C4-2B (cell line): ENCODE data around the gene KRTAP10-2.

Experiments
- H3K27ac ChIP-seq: fragments of 450-650 bp; 2 replicates; pipeline ENCODE4 v1.5.1; 2017
- ZFX ChIP-seq: fragments of 450-650 bp; IDR thresholded peaks from 2 replicates; pipeline ENCODE4 v1.6.1; 2017
- TF ChIP-seq, protein P1 (sequence below): fragments of 450-650 bp; conservative IDR thresholded peaks from 2 replicates; pipeline ENCODE4 v1.5.1; 2017; ENCODE audit warnings: mild to moderate bottlenecking

Gene KRTAP10-2

DNA sequence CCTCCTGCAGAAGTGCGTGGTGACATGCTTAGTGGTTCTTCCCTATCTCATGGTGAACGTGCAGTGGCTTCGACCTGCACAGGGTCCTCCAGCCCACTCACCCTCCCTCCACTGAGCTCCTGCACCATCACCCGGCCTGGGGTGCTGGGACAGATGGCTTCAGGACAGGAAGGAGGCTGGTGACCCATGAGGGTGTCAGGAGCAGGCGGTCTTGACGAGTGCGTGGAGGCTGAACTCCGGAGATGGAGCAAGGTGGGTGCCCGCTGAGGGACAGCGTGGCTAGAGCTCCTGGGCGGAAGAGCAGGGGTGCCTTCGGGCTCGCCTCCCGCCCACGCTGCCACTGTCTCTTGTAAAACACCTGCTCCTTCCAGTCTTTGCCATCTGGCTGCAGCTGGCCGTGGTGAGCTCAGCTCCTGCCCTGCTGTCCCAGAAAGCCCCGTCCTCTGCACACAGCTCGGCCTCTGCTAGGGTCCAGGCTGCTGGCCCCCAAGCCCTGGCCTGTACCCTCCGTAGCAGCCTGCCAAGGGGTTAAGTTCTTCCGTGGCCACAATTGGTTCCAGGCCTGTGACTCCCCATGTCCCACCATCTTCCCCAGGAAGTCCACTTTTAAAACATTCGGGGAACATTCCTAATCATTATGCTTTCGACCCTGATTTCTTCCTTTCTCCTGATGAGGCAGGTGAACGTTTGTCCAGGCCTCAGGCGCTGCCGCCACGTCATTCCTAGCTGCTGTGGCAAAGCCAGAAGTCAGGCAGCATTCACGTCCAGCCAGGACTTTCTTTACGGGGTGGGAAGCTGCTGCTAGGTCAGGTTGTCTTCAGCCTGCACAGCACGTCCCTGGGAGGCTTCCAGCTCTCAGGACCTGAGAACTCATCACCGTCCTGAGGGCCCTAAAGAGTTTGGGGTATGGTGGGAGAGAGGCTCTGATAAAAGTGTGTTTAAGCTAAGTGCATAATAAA lies 19.4 kb downstream of the KRTAP10-2 start:
- H3K27ac ChIP-seq: no peak overlapping the region
- TF ChIP-seq ZFX: no peak
- TF ChIP-seq, protein P1, sequence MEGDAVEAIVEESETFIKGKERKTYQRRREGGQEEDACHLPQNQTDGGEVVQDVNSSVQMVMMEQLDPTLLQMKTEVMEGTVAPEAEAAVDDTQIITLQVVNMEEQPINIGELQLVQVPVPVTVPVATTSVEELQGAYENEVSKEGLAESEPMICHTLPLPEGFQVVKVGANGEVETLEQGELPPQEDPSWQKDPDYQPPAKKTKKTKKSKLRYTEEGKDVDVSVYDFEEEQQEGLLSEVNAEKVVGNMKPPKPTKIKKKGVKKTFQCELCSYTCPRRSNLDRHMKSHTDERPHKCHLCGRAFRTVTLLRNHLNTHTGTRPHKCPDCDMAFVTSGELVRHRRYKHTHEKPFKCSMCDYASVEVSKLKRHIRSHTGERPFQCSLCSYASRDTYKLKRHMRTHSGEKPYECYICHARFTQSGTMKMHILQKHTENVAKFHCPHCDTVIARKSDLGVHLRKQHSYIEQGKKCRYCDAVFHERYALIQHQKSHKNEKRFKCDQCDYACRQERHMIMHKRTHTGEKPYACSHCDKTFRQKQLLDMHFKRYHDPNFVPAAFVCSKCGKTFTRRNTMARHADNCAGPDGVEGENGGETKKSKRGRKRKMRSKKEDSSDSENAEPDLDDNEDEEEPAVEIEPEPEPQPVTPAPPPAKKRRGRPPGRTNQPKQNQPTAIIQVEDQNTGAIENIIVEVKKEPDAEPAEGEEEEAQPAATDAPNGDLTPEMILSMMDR: no peak

DNA sequence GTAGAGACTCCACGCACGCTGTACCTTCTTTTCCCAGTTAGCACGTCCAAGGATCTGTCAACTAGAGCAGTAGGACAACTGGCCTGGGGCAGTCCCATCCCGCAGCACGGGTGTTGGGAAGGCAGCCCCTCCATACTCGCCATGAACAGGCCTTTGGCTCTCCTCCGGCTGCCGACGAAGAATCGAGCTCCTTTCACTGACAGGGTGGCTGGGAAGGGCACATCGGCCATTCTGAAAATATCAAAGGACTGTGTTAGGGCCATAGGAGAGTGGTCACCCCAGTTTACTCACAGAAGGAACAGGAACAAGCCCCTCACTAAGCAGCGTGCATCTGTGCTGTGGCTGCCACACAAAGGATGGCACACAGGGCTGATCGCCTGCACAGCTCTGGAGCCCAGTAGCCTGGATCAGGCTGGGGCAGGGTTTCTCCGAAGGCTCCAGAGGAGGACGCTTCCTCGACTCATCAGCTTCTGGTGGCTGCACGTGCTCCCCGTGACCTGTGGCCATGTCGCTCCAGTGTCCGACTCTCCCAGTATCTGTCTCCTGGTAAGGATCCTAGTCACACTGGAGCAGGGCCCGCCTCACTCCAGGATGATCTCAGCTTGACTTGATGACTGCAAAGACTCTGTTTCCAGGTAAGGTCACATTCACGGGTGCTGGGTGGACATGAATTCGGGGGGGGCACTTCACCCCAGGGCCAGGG lies 20.3 kb downstream of the KRTAP10-2 start:
- TF ChIP-seq ZFX: no peak
- TF ChIP-seq, protein P1: no peak
- H3K27ac ChIP-seq: no peak overlapping the region

DNA sequence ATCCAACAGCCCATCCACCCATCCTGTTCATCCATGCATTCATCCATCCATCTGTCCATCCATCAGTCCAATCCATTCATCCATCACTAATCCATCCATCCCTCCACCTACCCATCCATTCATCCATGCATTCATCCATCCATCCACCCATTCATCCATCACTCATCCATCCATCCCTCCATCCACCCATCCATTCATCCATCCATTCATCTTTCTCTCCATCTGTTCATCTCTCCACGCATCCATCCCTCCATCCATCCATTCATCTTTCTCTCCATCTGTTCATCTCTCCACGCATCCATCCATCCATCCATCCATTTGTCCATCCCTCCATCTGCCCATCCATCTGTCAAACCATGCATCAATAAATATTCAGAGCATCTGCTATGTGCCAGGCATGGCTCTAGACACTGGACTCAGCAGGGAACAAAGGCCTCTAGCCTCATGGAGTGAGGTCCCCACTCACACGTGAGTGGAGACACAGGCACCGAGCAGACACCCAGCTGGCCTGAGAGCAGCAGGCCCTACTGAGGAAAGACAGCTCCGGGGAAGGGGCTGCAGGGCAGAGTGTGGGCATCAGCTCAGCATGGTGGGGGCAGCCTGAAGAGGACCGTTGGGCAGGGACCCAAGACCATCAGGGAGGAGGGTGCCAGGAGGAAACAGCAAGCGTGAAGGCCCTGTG lies 20.9 kb downstream of the KRTAP10-2 start:
- no peak overlapping the region for H3K27ac ChIP-seq

DNA sequence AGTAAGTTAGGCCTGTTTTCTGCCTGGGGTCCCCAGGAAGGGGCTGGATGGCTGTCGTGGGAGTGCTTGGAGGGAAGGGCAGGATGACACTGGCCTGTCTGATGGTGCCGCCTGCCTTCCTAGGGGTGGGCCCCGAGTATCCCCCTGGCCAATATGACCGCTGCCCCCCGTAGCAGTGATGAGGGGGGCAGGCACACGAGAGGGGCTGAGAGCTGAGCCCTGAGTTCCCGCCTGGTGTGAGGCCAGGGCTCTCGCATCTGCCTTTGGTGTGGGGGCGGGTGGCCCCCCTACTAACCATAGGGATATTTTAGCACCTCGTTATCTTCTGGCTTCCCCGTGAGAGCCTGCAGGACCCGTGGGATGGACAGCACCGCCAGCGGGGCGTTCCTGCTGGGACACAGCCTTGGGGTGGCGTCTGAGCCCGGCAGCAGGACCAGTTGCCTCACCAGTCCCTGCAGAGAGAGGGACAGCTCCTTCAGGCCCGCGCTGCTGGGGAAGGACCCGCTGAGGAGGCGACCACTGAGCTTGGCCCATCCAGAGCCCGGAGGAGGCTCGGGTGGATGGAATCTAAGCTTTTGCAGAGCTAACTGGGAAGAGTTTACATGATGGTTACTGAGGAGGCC lies 21.7 kb downstream of the KRTAP10-2 start:
- no peak for TF ChIP-seq ZFX
- TF ChIP-seq, protein P1: no peak
- no peak overlapping the region for H3K27ac ChIP-seq

More for the DNA sequence above, 20.9 kb downstream of the KRTAP10-2 start:
- no peak for TF ChIP-seq ZFX
- TF ChIP-seq, protein P1: no peak

DNA sequence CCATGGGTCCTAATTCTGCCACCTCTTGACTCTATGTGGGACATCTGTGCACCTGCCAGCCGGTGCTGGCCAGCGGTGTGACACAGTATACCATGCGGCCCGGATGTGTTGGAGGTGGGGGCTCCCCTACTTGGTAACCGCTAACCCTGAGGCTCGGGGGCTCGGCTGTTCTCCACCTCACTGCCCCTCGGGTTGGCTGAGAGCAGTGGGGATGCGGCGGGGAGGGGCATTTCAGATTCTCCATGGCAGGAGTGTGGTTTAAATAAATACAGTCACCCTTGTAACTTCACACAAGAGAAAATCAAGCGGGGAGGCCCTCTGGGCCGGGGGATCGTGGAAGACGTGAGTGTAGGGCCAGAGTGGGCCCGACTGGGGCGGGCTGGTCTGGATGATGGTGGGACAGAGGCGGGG lies 22.3 kb downstream of the KRTAP10-2 start:
- TF ChIP-seq, protein P1: no peak
- TF ChIP-seq ZFX: no peak
- no peak overlapping the region for H3K27ac ChIP-seq

DNA sequence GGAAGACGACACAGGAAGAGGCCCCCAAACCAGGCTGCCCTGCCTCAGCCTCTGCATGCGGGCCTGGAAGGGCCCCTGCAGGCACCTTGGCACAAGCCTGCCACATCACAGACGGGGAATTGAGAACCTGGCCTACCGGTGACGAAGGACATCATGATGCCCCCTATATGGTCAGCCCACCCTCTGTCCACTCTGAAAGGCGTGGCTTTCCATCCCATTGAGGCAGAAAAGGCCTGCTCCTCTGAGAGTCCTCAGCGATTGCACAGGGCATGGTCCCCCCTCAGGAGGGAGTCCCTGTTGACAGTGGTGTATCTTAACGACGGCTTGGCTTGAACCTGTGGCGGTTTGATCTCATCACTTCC lies 22.7 kb downstream of the KRTAP10-2 start:
- no peak for TF ChIP-seq ZFX
- TF ChIP-seq, protein P1: no peak

More for the DNA sequence above, 22.7 kb downstream of the KRTAP10-2 start:
- no peak overlapping the region for H3K27ac ChIP-seq
